KOPT-K1 (cell line): ENCODE results near the gene ING5.
A peak's percentile ranks its signal among the peaks of the same experiment; 100 is the strongest.

Source experiments
- H3K27ac ChIP-seq: fragments of 200-600 bp; sonication (generic); 2 replicates; pipeline ENCODE4 v1.5.1; 2016; ENCODE audit warnings: antibody characterized with exemption, mild to moderate bottlenecking, low read depth, low read length; ENCODE audit not compliant: poor library complexity, severe bottlenecking
- H3K36me3 ChIP-seq: fragments of 200-600 bp; sonication (generic); 2 replicates; pipeline ENCODE4 v1.5.1; 2017; ENCODE audit warnings: antibody characterized with exemption, mild to moderate bottlenecking, low read length, moderate library complexity; ENCODE audit not compliant: insufficient read depth
- H3K9me3 ChIP-seq: fragments of 200-600 bp; sonication (generic); 2 replicates; pipeline ENCODE4 v1.5.1; 2017; ENCODE audit warnings: antibody characterized with exemption, low read length, mild to moderate bottlenecking; ENCODE audit not compliant: insufficient read depth, poor library complexity, severe bottlenecking

Gene ING5

DNA sequence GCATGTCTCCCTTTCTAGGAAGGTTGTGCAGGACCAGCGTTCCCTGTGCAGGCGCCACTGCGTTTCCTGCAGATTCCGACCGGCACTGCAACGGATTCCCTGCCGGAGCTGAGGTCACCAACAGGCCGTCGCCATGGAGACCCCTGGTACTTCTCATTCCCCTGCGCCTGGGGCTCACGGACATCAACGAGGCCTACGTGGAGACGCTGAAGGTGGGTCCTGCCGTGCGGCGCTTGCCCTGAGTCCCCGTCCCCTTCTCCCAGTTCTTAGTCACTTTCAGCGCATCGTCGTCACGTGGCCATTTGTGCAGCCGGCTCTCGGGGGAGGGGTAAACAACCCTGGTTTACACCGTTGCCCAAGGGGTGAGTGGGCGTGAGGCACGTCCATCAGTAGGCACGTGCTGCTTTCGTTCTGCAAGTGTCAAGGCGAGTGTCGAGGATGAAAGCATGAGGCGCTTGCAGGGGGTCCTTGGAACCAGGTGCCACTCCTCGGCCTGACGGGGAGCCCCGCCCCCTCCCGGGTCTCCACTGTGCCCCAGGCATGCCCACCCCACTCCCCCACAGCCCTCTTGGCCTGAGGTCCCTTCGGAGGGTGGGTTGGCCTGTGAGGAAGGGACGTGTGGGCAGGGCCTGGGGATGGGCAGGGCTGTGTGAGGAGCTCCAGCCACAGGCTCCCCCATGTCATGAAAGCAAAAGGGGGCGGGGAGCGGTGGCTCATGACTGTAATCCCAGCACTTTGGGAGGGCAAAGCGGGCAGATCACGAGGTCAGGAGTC, 35.0 kb upstream of the ING5 start:
- peaks cover 67% of the 10 kb centered on the region for H3K36me3 ChIP-seq
- no peak overlapping the region for H3K27ac ChIP-seq
- H3K9me3 ChIP-seq: no peaks in the 10 kb centered on the region

DNA sequence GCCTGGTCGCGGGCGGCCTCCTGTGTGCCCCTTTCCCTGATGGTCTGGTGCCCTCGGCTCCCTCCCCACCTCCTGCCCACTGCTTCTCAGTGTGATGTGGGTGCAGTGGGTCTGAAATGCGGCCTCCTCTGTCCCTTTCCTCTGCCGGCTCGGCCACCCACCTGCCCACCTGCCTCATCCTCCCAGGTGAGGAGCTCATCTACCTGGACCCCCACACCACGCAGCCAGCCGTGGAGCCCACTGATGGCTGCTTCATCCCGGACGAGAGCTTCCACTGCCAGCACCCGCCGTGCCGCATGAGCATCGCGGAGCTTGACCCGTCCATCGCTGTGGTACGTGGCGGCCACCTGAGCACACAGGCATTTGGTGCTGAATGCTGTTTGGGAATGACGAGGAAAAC, 33.5 kb upstream of the ING5 start:
- H3K9me3 ChIP-seq: no peaks in the 10 kb centered on the region
- no peak overlapping the region for H3K27ac ChIP-seq
- H3K36me3 ChIP-seq: peaks cover 74% of the 10 kb centered on the region

GRCh38 chr2:241668839-241669238, 33.0 kb upstream of the ING5 start:
- peaks cover 75% of the 10 kb centered on the region for H3K36me3 ChIP-seq
- H3K27ac ChIP-seq: no peak overlapping the region
- no peaks in the 10 kb centered on the region for H3K9me3 ChIP-seq

DNA sequence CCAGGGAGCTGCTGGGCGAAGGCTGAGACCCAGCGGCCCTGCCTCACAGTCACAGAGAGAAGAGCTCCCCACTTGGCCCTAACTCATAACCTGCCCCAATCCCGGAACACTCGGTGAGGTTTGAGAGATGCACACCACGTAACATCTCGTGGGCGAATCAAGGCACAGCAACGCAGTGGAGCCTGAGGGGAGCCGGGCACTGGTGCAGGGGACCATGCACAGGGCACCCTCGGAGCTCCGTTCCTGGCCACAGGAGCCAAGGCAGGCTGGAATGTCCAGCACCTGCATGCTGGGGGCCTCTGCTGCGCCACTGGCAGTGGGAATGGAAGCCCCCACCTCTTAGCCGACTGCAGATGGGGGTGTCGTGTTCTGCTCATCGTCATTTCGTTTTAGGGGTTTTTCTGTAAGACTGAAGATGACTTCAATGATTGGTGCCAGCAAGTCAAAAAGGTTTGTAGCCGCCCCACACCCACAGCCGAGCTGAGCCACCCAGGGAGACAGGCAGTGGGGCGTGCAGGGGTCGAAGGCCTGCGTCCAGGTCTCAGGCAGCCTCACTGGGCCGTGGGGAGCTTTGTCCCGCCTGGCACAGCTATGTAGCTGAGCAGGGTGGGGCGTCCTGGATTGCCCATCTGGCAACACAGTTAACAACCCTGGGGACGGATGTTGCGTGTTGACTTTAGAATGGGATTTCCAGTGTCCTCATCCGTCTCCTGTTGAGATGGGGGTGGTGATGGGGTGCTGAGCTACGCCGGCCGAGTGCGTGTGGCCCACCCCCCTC, 31.3 kb upstream of the ING5 start:
- H3K27ac ChIP-seq: no peak overlapping the region
- H3K9me3 ChIP-seq: no peaks in the 10 kb centered on the region
- peaks cover 90% of the 10 kb centered on the region for H3K36me3 ChIP-seq

DNA sequence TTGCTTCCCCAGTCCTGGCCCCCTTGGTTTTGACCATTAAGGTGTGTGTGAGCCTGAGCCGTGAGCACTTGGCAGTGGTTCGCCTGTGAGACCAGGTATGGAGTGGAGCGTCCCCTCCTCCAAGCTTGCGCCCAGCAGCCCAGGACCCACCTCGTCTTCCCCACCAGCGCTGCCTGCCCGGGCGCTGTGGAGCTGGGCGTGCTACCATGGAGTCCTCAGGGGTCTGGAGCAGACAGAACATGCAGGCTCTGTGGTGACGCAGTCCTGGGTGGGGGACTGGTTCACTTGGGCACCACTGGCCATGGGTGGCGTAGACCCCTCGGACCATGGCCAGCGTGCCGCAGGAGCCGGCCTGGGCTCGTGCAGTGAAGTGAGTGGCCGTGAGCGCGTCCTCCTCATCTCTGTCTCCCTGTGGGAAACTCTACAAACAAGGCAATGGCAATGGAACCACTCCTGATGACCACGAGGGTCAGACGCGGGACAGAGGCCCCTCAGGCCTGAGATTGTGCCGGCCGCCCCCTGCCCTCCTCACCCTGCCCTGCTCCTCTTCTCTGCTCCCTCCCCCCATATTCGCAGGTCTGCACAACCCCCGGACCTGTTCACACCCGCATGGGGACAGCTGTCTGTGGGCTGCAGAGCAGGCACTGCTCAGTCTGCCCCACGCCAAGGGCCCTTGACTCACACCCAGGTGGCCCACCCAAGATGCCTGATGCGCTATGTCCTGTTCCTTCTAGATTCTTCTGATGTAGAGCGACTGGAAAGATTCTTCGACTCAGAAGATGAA, 30.2 kb upstream of the ING5 start:
- H3K27ac ChIP-seq: no peak overlapping the region
- peaks cover 94% of the 10 kb centered on the region for H3K36me3 ChIP-seq
- H3K9me3 ChIP-seq: no peaks in the 10 kb centered on the region

- H3K9me3 ChIP-seq: no peaks in the 10 kb centered on the region
- H3K36me3 ChIP-seq: peaks cover 94% of the 10 kb centered on the region
- no peak overlapping the region for H3K27ac ChIP-seq
These were observed 29.3 kb upstream of the ING5 start for GRCh38 chr2:241672243-241673188.

GRCh38 chr2:241673189-241673663, 28.6 kb upstream of the ING5 start:
- peaks cover 94% of the 10 kb centered on the region for H3K36me3 ChIP-seq

DNA sequence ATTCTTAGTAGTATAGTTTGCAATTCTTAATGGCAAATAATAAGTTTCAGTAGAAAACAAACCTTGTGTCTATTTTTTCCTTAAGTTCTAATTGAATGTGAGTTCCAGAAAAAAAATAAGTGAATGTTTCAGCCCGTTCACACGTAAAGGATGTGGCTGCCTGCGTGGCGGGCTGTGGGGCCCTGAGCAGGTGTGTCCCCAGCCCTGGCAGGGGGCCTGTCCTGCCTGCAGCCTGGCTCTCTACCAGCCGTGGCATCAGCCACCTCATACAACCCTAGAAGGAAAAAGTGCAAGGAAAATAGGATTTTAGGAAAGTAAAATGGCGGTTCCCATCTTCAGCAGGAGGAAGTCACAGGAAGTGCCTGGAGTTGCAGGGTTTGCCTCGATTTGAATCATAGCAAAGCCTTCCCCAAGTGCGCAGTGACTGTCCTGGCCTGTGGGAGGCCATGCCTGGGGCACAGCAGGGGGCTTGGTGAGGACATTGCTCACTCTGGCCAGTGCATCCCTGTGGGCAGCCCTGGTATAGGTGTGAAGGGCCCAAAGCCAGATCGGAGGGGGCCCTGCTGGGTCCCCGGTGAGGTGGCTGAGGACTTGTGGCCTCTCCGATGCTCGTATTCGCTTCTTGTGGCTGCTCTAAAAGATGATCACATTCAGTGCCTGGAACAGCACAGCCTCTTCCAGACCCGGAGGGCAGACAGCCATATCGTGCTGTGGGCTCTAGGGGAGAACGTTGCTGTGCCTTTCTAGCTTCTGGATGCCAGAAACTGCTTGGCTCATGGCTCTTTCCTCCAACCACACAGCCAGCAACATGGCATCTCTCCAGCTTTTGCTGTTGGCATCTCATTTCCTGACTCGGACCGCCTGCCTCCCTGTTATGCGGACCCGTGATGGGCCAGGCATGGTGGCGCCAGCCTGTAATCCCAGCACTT, 27.8 kb upstream of the ING5 start:
- H3K27ac ChIP-seq: peak overlapping the region; percentile 53
- no peaks in the 10 kb centered on the region for H3K9me3 ChIP-seq
- peaks cover 94% of the 10 kb centered on the region for H3K36me3 ChIP-seq

More at GRCh38 chr2:241673189-241673663, 28.6 kb upstream of the ING5 start:
- Histone ChIP-seq H3K9me3 (no peaks in the 10 kb centered on the region), H3K27ac (peak overlapping the region; percentile 53)

DNA sequence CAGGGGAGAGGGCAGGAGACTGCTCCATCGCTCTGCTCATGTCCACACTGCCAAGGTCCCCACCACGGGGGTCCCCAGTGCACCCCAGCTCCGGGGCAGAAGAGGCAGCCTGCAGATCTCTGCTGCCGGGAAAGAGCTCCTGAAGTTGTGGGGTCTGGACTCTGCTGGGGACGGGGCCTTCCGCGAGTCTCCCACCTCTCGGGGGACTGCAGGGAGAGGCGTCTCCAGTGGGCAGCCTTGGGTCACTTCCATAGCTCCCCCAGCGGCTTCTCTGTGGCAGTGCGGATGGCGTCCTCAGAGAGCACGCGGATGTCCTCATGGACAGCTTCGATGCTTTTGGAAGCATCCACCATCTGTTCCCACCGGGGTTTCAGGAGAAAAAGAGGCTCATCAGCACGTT, 26.0 kb upstream of the ING5 start:
- Histone ChIP-seq H3K36me3 (peaks cover 94% of the 10 kb centered on the region), H3K27ac (no peak overlapping the region), H3K9me3 (no peaks in the 10 kb centered on the region)

- no peaks in the 10 kb centered on the region for H3K9me3 ChIP-seq
- peaks cover 94% of the 10 kb centered on the region for H3K36me3 ChIP-seq
- no peak overlapping the region for H3K27ac ChIP-seq
These were observed 25.2 kb upstream of the ING5 start for GRCh38 chr2:241676665-241677064.

- peaks cover 94% of the 10 kb centered on the region for H3K36me3 ChIP-seq
These were observed 24.4 kb upstream of the ING5 start for GRCh38 chr2:241677392-241677791.

DNA sequence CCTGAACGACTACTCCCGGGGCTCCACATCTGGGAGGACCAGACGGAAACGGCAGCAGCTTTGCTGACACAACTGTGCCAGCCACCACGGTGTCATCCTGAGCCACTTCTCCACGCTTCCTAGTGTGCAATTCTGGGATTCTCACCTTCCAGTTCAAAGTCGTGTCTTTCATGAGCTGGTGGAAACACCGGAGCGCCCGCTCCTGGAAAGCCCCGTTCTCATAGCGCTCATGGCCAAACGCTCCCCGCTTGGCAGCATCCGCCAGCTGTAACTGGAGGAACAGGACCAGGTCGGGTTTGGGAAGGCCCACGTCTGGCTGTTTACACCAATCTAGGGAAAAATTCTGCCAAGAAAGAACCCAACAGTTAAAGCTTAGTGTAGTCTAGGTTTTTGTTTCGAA, 23.5 kb upstream of the ING5 start:
- H3K9me3 ChIP-seq: no peaks in the 10 kb centered on the region
- no peak overlapping the region for H3K27ac ChIP-seq
- H3K36me3 ChIP-seq: peaks cover 95% of the 10 kb centered on the region

More at GRCh38 chr2:241677392-241677791, 24.4 kb upstream of the ING5 start:
- Histone ChIP-seq H3K27ac (no peak overlapping the region), H3K9me3 (no peaks in the 10 kb centered on the region)

GRCh38 chr2:241678784-241679540, 22.9 kb upstream of the ING5 start:
- H3K36me3 ChIP-seq: peaks cover 99% of the 10 kb centered on the region
- H3K9me3 ChIP-seq: no peaks in the 10 kb centered on the region
- no peak overlapping the region for H3K27ac ChIP-seq
